ENCODE results near the gene KLHDC1. TPM values are rescaled to one million over a fixed set of nuclear protein-coding genes. Genes with fewer than 3 reads are reported as not detected.

KLHDC1 gene
- total RNA-seq, 2 experiments from 2014 or later, result 0.25 TPM; not detected in 1

- BruUV-seq (replicated peaks), result TSS peak; percentile 9
- no peaks in the 10 kb centered on the region for H3K9me2 ChIP-seq (ENCODE audit: insufficient read depth, low read length)
- peaks cover 95% of the 10 kb centered on the region for H3K36me3 ChIP-seq (ENCODE audit: insufficient read depth, low read length)
- H3K4me2 ChIP-seq (ENCODE audit: low read length), result no peak overlapping the region
- H4K20me1 ChIP-seq (ENCODE audit: insufficient read depth, low read length), result no peaks in the 10 kb centered on the region
- no peaks in the 10 kb centered on the region for H3K79me2 ChIP-seq (ENCODE audit: insufficient read depth, low read depth, low read length)
- ChIA-PET CTCF (ENCODE audit: unreplicated experiment) (no interaction called here), POLR2A (interaction anchor here (0.5 to 5.0 kb wide), 8 partner anchors 12 to 333 kb away, joined by 3 to 24 read pairs (median 4); partner anchors contain the start of gene VCPKMT)
- no peak overlapping the region for H3K27ac ChIP-seq (ENCODE audit: low read depth, low read length, poor library complexity, severe bottlenecking)
- intact Hi-C loops (cut with micrococcal nuclease; ENCODE audit: unreplicated experiment), result loop anchor here (5.0 kb wide), 1 partner anchor 49 kb away; no protein-coding TSS in a partner anchor
- no peaks in the 10 kb centered on the region for H3K9me3 ChIP-seq (ENCODE audit: low read length)
- no peaks in the 10 kb centered on the region for H3K4me1 ChIP-seq (ENCODE audit: insufficient read depth, low read length, poor library complexity, severe bottlenecking)
- TF ChIP-seq, protein P1, sequence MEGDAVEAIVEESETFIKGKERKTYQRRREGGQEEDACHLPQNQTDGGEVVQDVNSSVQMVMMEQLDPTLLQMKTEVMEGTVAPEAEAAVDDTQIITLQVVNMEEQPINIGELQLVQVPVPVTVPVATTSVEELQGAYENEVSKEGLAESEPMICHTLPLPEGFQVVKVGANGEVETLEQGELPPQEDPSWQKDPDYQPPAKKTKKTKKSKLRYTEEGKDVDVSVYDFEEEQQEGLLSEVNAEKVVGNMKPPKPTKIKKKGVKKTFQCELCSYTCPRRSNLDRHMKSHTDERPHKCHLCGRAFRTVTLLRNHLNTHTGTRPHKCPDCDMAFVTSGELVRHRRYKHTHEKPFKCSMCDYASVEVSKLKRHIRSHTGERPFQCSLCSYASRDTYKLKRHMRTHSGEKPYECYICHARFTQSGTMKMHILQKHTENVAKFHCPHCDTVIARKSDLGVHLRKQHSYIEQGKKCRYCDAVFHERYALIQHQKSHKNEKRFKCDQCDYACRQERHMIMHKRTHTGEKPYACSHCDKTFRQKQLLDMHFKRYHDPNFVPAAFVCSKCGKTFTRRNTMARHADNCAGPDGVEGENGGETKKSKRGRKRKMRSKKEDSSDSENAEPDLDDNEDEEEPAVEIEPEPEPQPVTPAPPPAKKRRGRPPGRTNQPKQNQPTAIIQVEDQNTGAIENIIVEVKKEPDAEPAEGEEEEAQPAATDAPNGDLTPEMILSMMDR (conservative IDR thresholded peaks at IDR 0.05; ENCODE audit: low read length), result no peak
- no peak for TF ChIP-seq EZH2phosphoT487 (IDR thresholded peaks at IDR 0.05; ENCODE audit: borderline replicate concordance, low read depth, low read length)
- no peak overlapping the region for H2AFZ ChIP-seq (ENCODE audit: low read length)
- H3K4me3 ChIP-seq (ENCODE audit: low read depth, low read length, poor library complexity, severe bottlenecking), result no peak overlapping the region
- no peak for DNase-seq (ENCODE audit: low spot score)
Measured at GRCh38 chr14:49783394-49784014, 90.6 kb downstream of the KLHDC1 start.

DNA sequence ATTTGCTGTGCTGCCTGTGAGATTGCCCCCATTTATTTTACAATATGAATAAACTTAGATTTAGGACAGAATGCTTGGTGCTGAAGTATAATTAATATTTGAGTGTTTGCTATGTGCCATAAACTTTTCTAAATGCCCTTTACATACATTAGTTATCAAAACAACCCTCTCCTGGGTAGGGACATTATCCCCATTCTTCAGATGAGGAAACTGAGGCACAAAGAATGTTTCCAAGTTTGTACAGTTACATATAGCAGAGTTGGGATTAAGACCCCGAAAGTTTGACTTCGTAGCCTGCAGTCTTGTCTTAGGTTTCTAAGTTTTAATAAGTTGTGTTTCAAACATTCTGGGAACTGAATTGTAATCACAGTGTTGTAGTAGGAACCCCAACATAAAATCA, 93.4 kb downstream of the KLHDC1 start:
- Histone ChIP-seq H3K79me2 (ENCODE audit: insufficient read depth, low read depth, low read length) (no peaks in the 10 kb centered on the region), H3K4me3 (ENCODE audit: low read depth, low read length, poor library complexity, severe bottlenecking) (no peak overlapping the region), H3K4me2 (ENCODE audit: low read length) (no peak overlapping the region), H3K36me3 (ENCODE audit: insufficient read depth, low read length) (peaks cover 97% of the 10 kb centered on the region), H3K9me2 (ENCODE audit: insufficient read depth, low read length) (no peaks in the 10 kb centered on the region), H3K4me1 (ENCODE audit: insufficient read depth, low read length, poor library complexity, severe bottlenecking) (no peaks in the 10 kb centered on the region), H3K9me3 (ENCODE audit: low read length) (no peaks in the 10 kb centered on the region), H2AFZ (ENCODE audit: low read length) (no peak overlapping the region), H4K20me1 (ENCODE audit: insufficient read depth, low read length) (no peaks in the 10 kb centered on the region), H3K27ac (ENCODE audit: low read depth, low read length, poor library complexity, severe bottlenecking) (no peak overlapping the region)
- BruUV-seq (replicated peaks), result no TSS peak
- DNase-seq (ENCODE audit: low spot score), result no peak
- intact Hi-C loops (cut with micrococcal nuclease; ENCODE audit: unreplicated experiment), result no loop called here
- ChIA-PET CTCF (ENCODE audit: unreplicated experiment) (no interaction called here), POLR2A (interaction anchor here (0.5 to 0.6 kb wide), 2 partner anchors 10 to 501 kb away, joined by 3 to 4 read pairs; no protein-coding TSS in a partner anchor)
- TF ChIP-seq, protein P1 (conservative IDR thresholded peaks at IDR 0.05; ENCODE audit: low read length), result no peak
- TF ChIP-seq EZH2phosphoT487 (IDR thresholded peaks at IDR 0.05; ENCODE audit: borderline replicate concordance, low read depth, low read length), result no peak

DNA sequence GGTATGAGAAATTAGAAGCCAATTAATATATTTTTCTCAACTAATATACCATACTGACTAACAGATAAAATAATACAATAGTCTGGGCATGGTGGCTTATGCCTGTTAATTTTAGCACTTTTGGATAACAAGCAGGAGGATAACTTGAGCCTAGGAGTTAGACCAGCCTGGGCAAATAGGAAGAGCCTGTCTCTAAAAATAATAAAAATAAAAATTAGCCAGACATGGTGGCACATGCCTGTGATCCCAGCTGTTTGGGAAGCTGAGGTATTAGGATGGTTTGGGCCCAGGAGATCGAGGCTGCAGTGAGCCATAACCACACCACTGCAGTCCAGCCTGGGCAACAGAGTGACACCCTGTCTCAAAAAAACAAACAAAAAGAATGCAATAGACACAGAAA, 99.7 kb downstream of the KLHDC1 start:
- POLR2A ChIA-PET, result interaction anchor here (0.7 kb wide), 1 partner anchor 25 kb away, joined by 3 read pairs; the partner anchor contains the start of gene KLHDC2
- no peak overlapping the region for H3K4me3 ChIP-seq (ENCODE audit: low read depth, low read length, poor library complexity, severe bottlenecking)
- CTCF ChIA-PET (ENCODE audit: unreplicated experiment), result no interaction called here
- no TSS peak for BruUV-seq (replicated peaks)
- H3K36me3 ChIP-seq (ENCODE audit: insufficient read depth, low read length), result peaks cover 97% of the 10 kb centered on the region
- H3K9me2 ChIP-seq (ENCODE audit: insufficient read depth, low read length), result no peaks in the 10 kb centered on the region
- H3K4me2 ChIP-seq (ENCODE audit: low read length), result no peak overlapping the region
- no peaks in the 10 kb centered on the region for H3K9me3 ChIP-seq (ENCODE audit: low read length)
- no peak overlapping the region for H2AFZ ChIP-seq (ENCODE audit: low read length)
- H3K27ac ChIP-seq (ENCODE audit: low read depth, low read length, poor library complexity, severe bottlenecking), result no peak overlapping the region
- no peak for DNase-seq (ENCODE audit: low spot score)
- intact Hi-C loops (cut with micrococcal nuclease; ENCODE audit: unreplicated experiment), result no loop called here
- no peaks in the 10 kb centered on the region for H3K79me2 ChIP-seq (ENCODE audit: insufficient read depth, low read depth, low read length)
- H3K4me1 ChIP-seq (ENCODE audit: insufficient read depth, low read length, poor library complexity, severe bottlenecking), result no peaks in the 10 kb centered on the region
- TF ChIP-seq, protein P1 (conservative IDR thresholded peaks at IDR 0.05; ENCODE audit: low read length), result no peak
- no peak for TF ChIP-seq EZH2phosphoT487 (IDR thresholded peaks at IDR 0.05; ENCODE audit: borderline replicate concordance, low read depth, low read length)
- H4K20me1 ChIP-seq (ENCODE audit: insufficient read depth, low read length), result no peaks in the 10 kb centered on the region
